ENCODE results near the gene XRCC1. TPM values are rescaled to one million over a fixed set of nuclear protein-coding genes. Genes with fewer than 3 reads are reported as not detected.

The XRCC1 gene
- total RNA-seq, 1 experiment from 2014 or later = 45.1 TPM

DNA sequence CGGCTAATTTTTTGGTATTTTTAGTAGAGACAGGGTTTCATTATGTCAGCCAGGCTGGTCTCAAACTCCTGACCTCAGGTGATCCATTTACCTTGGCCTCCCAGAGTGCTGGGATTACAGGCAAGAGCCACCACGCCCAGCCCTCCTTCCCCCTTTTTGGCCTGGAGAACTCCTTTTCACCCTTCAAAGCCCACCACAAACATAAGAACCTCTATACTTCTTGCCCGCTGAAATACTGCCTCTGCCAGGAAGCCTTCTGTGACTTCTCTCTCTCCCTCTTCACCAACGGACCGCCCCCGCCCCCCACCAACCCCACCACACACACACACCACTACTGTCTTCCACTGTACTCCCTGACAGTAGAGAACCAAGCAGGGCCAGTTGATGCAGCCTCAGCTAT is 41.6 kb upstream of the XRCC1 start:
- no TSS peak for BruUV-seq (replicated peaks)
- H3K4me2 ChIP-seq = no peak overlapping the region
- intact Hi-C loops (cut with micrococcal nuclease; ENCODE audit: unreplicated experiment) = no loop called here
- CTCF ChIA-PET = no interaction called here
- peaks cover 9% of the 10 kb centered on the region for H3K4me1 ChIP-seq (replicated peaks; ENCODE audit: insufficient read depth)
- no peaks in the 10 kb centered on the region for H3K9me3 ChIP-seq (ENCODE audit: insufficient read depth, low read depth)
- POLR2A ChIA-PET (ENCODE audit: unreplicated experiment) = interaction anchor here (0.9 kb wide), 1 partner anchor 30 kb away, joined by 7 read pairs; no protein-coding TSS in a partner anchor
- no peak for DNase-seq
- no peaks in the 10 kb centered on the region for H3K9me2 ChIP-seq (ENCODE audit: insufficient read depth)
- H3K36me3 ChIP-seq (ENCODE audit: low read depth) = peaks cover 4% of the 10 kb centered on the region; the same call in 1 of the 2 replicates
- H3K27ac ChIP-seq = no peak overlapping the region
- H3K27me3 ChIP-seq (ENCODE audit: insufficient read depth, low read depth) = no peaks in the 10 kb centered on the region
- H3K79me2 ChIP-seq (ENCODE audit: low read depth) = peaks cover 31% of the 10 kb centered on the region
- H3K4me3 ChIP-seq = no peak overlapping the region
- H4K20me1 ChIP-seq (ENCODE audit: insufficient read depth) = no peaks in the 10 kb centered on the region
- peaks cover 16% of the 10 kb centered on the region; the same call in 1 of the 2 replicates for H3F3A ChIP-seq (ENCODE audit: insufficient read depth, low read depth)
- TF ChIP-seq, protein P1, sequence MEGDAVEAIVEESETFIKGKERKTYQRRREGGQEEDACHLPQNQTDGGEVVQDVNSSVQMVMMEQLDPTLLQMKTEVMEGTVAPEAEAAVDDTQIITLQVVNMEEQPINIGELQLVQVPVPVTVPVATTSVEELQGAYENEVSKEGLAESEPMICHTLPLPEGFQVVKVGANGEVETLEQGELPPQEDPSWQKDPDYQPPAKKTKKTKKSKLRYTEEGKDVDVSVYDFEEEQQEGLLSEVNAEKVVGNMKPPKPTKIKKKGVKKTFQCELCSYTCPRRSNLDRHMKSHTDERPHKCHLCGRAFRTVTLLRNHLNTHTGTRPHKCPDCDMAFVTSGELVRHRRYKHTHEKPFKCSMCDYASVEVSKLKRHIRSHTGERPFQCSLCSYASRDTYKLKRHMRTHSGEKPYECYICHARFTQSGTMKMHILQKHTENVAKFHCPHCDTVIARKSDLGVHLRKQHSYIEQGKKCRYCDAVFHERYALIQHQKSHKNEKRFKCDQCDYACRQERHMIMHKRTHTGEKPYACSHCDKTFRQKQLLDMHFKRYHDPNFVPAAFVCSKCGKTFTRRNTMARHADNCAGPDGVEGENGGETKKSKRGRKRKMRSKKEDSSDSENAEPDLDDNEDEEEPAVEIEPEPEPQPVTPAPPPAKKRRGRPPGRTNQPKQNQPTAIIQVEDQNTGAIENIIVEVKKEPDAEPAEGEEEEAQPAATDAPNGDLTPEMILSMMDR (conservative IDR thresholded peaks at IDR 0.05) = no peak
- no peak for TF ChIP-seq EZH2 (IDR thresholded peaks at IDR 0.05; ENCODE audit: low read depth)
- no peak overlapping the region for H2AFZ ChIP-seq

DNA sequence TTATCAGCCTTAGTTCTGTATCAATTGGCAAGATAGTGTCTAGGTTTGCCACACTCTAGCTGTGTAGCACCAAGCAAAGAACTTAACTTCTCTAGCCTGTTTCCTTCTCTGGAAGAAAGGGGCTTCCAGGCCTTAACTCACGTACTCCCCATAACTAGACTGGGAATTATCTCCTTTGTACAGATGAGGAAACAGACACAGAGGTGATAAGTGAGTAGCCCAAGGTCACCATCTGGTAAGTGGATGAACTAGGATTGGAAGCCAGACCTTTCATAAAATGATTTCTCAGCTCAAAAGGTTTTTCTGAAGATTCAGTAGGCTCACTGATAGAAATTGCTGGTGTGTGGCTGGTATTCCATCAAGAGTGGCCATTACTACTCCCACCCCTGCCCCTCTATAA is 41.0 kb upstream of the XRCC1 start:
- intact Hi-C loops (cut with micrococcal nuclease; ENCODE audit: unreplicated experiment) = no loop called here
- H3K9me2 ChIP-seq (ENCODE audit: insufficient read depth) = no peaks in the 10 kb centered on the region
- H3K36me3 ChIP-seq (ENCODE audit: low read depth) = peaks cover 4% of the 10 kb centered on the region; the same call in 1 of the 2 replicates
- POLR2A ChIA-PET (ENCODE audit: unreplicated experiment) = interaction anchor here (0.9 kb wide), 1 partner anchor 29 kb away, joined by 7 read pairs; no protein-coding TSS in a partner anchor
- H4K20me1 ChIP-seq (ENCODE audit: insufficient read depth) = no peaks in the 10 kb centered on the region
- peaks cover 31% of the 10 kb centered on the region for H3K79me2 ChIP-seq (ENCODE audit: low read depth)
- DNase-seq = no peak
- no peak overlapping the region for H3K4me3 ChIP-seq
- peaks cover 9% of the 10 kb centered on the region for H3K4me1 ChIP-seq (replicated peaks; ENCODE audit: insufficient read depth)
- H3F3A ChIP-seq (ENCODE audit: insufficient read depth, low read depth) = peaks cover 11% of the 10 kb centered on the region; the same call in 1 of the 2 replicates
- BruUV-seq (replicated peaks) = no TSS peak
- no peak overlapping the region for H3K27ac ChIP-seq
- no peaks in the 10 kb centered on the region for H3K9me3 ChIP-seq (ENCODE audit: insufficient read depth, low read depth)
- CTCF ChIA-PET = no interaction called here
- TF ChIP-seq, protein P1 (conservative IDR thresholded peaks at IDR 0.05) = no peak
- TF ChIP-seq EZH2 (IDR thresholded peaks at IDR 0.05; ENCODE audit: low read depth) = no peak
- no peak overlapping the region for H2AFZ ChIP-seq
- H3K27me3 ChIP-seq (ENCODE audit: insufficient read depth, low read depth) = no peaks in the 10 kb centered on the region
- no peak overlapping the region for H3K4me2 ChIP-seq

DNA sequence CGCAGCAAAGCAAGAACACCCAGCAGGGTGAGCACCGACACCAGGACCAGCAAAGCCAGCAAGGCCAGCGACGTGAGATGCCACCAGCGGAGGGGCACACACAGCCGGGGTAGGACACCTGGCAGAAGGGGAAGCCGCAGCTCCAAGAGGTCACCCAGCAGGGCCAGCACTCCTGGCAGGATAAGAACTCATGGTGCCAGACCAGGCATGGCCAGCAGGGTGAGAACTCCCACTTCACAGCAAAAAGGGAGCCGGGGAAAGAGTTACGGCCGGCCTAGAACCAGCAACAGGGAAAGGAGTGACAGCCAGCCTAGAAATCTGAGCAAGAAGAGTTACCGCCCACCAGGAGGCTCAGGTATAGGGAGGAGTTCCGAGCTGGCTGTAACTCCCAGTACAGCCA is 37.0 kb upstream of the XRCC1 start:
- Histone ChIP-seq H3K36me3 (ENCODE audit: low read depth) (peaks cover 4% of the 10 kb centered on the region; the same call in 1 of the 2 replicates), H4K20me1 (ENCODE audit: insufficient read depth) (no peaks in the 10 kb centered on the region), H3K27me3 (ENCODE audit: insufficient read depth, low read depth) (no peaks in the 10 kb centered on the region), H3K4me2 (no peak overlapping the region), H3K4me1 (replicated peaks; ENCODE audit: insufficient read depth) (no peaks in the 10 kb centered on the region), H3K9me3 (ENCODE audit: insufficient read depth, low read depth) (no peaks in the 10 kb centered on the region), H3K27ac (no peak overlapping the region), H3K4me3 (no peak overlapping the region), H3K79me2 (ENCODE audit: low read depth) (peaks cover 10% of the 10 kb centered on the region; the same call in 1 of the 2 replicates), H3K9me2 (ENCODE audit: insufficient read depth) (no peaks in the 10 kb centered on the region), H3F3A (ENCODE audit: insufficient read depth, low read depth) (peaks cover 11% of the 10 kb centered on the region; the same call in 1 of the 2 replicates), H2AFZ (no peak overlapping the region)
- intact Hi-C loops (cut with micrococcal nuclease; ENCODE audit: unreplicated experiment) = no loop called here
- no TSS peak for BruUV-seq (replicated peaks)
- DNase-seq = no peak
- CTCF ChIA-PET = no interaction called here
- TF ChIP-seq EZH2 (IDR thresholded peaks at IDR 0.05; ENCODE audit: low read depth) = no peak
- TF ChIP-seq, protein P1 (conservative IDR thresholded peaks at IDR 0.05) = no peak
- POLR2A ChIA-PET (ENCODE audit: unreplicated experiment) = no interaction called here
